ENCODE data around the gene TAOK2. TPM values are rescaled to one million over a fixed set of nuclear protein-coding genes. Genes with fewer than 3 reads are reported as not detected.

TAOK2 gene
- total and polyA plus RNA-seq, 2 of the 13 experiments (the other 11 are each of a cell fraction or from before 2014, with no cell fraction given) = 17.4 to 43.2 TPM

GRCh38 chr16:29961479-29962343, 12.0 kb upstream of the TAOK2 start, which contains the start of gene TMEM219 (continued):
- peak; percentile 64 for TF ChIP-seq ZNF205 (CRISPR knock-in tag; IDR thresholded peaks at IDR 0.05)
- TF ChIP-seq NFE2L1 (CRISPR knock-in tag; IDR thresholded peaks at IDR 0.05; ENCODE audit: borderline replicate concordance) = no peak; the same call in 1 of the 2 replicates
- no peak; the same call in none of the 2 replicates for TF ChIP-seq ZFX (CRISPR knock-in tag; IDR thresholded peaks at IDR 0.05; ENCODE audit: low read depth)
- peak; percentile 42 for TF ChIP-seq YY1 (IDR thresholded peaks at IDR 0.05; ENCODE audit: insufficient read depth, insufficient replicate concordance, low read depth, low read length)
- peak; percentile 9; the same call in 1 of the 2 replicates for TF ChIP-seq ELF1 (CRISPR knock-in tag; IDR thresholded peaks at IDR 0.05)
- TF ChIP-seq CENPBD1 (CRISPR knock-in tag; IDR thresholded peaks at IDR 0.05; ENCODE audit: borderline replicate concordance, low read depth) = no peak; the same call in 1 of the 2 replicates
- TF ChIP-seq ETV6 (CRISPR knock-in tag; conservative IDR thresholded peaks at IDR 0.05) = no peak
- no peak for TF ChIP-seq PRPF4 (IDR thresholded peaks at IDR 0.05; ENCODE audit: low read depth, low read length, poor library complexity, severe bottlenecking)
- TF ChIP-seq ZNF562 (CRISPR knock-in tag; IDR thresholded peaks at IDR 0.05; ENCODE audit: borderline replicate concordance) = no peak
- TF ChIP-seq KDM1A (CRISPR knock-in tag; IDR thresholded peaks at IDR 0.05) = no peak
- no peak for TF ChIP-seq ZNF792 (CRISPR knock-in tag; IDR thresholded peaks at IDR 0.05)
- peak; percentile 28; the same call in 1 of the 2 replicates for TF ChIP-seq KDM3A (CRISPR knock-in tag; IDR thresholded peaks at IDR 0.05; ENCODE audit: low read depth)
- no peak for TF ChIP-seq SMARCE1 (IDR thresholded peaks at IDR 0.05; ENCODE audit: borderline replicate concordance)
- TF ChIP-seq ZNF574 (CRISPR knock-in tag; IDR thresholded peaks at IDR 0.05) = peak; percentile 69
- TF ChIP-seq ZBED4 (CRISPR knock-in tag; IDR thresholded peaks at IDR 0.05; ENCODE audit: borderline replicate concordance) = 0 out of 2 replicates have a peak, but pooled peaks have one; percentile 25
- peak; percentile 17 for TF ChIP-seq RBM39 (IDR thresholded peaks at IDR 0.05; ENCODE audit: low read depth, low read length, poor library complexity, severe bottlenecking)
- no peak; the same call in 1 of the 2 replicates for TF ChIP-seq UBTF (CRISPR knock-in tag; IDR thresholded peaks at IDR 0.05)
- no peak for TF ChIP-seq GTF2F1 (IDR thresholded peaks at IDR 0.05; ENCODE audit: low read length)
- 0 out of 2 replicates have a peak, but pooled peaks have one; percentile 39 for TF ChIP-seq ZNF703 (CRISPR knock-in tag; IDR thresholded peaks at IDR 0.05; ENCODE audit: borderline replicate concordance)

Measured in HepG2 (cell line).